HG02884 (cell line): Measurements from ENCODE around the gene POU2AF2.

Experiments used
- ATAC-seq: cut with Tn5 transposase; IDR thresholded peaks from one replicate; pipeline ENCODE4 v1.9.1; 2021; ENCODE audit warnings: mild to moderate bottlenecking, moderate library complexity; ENCODE audit not compliant: unreplicated experiment

POU2AF2 gene

DNA sequence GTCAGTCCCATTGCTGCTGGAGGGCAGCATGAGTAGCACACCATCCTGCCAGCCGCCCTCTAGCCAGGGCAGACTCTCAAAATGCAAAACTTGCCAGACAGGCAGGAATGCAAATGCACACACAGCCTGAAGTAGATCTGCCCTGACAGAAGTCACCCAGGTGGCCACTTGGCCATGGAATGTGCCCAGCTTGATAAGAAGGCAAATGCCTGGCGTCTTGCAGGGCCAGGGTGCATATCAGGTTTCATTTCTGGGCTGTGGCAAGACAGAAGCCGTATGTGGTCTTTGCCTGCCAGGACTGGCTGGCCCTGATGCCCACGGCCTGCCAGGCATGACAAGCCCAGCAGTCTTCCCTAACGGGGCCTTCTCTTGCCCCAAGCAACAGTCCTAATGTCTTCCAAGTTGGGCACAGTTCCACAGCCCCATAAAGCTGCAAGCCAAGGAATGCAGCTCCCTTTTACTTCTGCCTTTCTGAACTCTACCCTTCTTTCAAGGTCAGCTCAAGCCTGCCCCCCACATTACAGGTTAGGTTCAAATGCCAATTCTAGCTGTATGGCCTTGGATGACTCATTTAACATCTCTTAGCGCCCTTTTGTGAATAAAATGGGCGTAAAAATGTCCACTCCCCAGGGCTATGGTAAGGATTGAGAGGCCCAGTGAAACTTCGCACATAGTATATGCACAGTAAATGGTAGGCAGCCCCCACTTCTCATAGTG, 82.5 kb downstream of the POU2AF2 start:
- ATAC-seq, result no peak

DNA sequence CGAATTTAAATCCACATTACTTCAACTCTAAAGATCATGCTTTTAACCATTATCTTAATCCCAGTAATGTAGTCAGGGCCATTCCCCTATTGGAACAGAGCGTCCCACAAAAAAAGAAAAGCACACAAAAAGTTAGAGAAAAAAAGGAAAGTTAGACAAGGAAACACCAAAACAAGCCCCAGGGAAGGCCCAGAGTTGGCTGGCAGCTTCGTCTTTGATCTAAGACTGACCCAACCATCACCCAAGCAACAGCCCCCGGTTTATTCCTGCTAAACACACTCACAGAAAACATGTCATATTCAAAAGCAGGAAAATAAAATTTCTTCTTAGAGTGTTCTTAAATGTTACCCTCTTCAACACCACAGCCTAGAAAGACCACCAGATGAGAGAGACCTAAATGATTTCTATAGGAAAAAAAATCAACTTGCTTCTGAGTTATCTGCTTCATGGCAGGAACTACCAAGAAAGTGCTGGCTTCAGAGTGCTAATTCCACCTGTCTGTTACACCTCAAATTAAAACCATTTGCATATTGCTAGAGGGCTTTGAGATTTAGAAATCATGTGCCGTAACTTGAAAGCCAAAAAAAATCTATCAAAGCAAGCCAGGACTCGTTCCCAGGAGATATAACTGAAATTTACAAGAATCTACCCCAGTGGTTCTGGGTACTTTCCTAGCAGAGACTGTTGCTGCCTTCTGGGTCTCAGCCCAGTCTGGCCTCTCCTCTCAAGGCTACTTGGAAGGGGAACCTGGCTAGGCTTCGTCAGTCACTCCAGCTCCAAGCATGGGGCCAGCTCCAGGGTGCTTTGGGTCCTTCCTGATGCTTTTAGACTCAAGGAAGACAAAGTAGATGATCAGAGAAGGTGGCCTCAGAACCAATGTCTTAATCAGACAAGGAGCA, 84.0 kb downstream of the POU2AF2 start:
- no peak for ATAC-seq

DNA sequence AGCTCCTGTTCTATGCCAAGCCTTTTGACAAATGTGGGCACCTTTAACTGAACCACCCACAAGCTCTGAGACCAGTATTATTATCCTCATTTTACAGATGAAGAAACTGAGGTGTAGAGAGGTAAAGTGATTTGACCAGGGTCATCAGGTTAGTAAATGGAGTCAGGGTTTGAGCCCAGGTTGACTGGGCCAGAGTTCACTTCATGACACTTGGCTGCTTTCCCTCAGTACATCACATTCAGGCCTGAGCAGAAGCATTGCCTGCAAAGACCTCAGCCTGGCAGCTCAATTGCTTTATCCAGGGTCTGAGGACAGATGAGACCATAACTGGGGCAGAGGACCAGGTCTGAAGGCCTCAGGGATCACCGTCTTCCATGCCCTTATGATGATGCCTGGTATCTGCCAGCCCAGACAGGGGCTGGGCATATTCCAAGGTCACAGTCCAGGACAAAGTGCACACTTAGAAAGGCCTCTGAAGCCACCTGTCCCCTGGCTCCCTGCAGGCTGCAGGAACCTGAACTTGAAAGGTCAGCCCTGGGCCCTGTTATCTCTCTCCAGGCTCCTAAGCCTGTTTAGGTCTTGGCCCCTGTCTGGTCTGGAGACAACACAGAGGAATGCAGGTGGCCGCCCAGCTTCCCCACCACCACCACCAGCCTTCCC, 84.8 kb downstream of the POU2AF2 start:
- no peak for ATAC-seq

DNA sequence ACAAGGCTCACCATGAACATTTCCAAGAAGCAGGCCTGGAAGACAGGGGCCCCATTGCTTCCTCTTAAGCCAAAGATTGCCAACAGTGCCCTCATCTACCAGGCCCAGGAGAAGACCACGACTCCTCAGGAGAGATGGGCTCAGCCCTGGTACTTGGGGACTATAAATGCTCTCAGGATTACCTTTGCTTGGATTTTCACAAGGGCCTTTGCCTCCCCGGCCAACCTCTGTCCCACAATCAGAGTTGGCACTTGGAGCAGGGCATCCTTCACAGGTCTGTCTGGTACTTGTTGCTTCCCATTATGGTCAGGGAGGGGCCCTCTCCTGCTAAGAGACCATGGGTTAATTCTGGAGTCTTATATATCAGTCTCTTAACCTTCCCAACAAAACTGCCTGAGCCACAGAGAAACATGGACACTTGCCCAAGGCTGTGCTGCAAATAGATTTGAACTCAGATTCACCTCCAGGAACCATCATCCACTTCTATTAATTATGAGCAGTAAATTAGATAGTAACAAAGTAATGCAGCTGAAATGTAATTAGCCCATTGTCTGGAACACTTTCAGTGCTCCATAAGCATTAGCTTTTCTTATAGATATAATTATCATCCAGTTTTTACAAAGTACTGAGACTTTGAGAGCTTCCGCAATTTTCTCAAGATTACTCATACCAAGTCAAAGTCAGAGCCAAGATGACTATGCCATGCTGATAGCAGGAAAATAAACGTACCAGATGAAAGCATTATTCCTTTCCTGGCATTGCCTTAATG, 86.4 kb downstream of the POU2AF2 start:
- no peak for ATAC-seq

DNA sequence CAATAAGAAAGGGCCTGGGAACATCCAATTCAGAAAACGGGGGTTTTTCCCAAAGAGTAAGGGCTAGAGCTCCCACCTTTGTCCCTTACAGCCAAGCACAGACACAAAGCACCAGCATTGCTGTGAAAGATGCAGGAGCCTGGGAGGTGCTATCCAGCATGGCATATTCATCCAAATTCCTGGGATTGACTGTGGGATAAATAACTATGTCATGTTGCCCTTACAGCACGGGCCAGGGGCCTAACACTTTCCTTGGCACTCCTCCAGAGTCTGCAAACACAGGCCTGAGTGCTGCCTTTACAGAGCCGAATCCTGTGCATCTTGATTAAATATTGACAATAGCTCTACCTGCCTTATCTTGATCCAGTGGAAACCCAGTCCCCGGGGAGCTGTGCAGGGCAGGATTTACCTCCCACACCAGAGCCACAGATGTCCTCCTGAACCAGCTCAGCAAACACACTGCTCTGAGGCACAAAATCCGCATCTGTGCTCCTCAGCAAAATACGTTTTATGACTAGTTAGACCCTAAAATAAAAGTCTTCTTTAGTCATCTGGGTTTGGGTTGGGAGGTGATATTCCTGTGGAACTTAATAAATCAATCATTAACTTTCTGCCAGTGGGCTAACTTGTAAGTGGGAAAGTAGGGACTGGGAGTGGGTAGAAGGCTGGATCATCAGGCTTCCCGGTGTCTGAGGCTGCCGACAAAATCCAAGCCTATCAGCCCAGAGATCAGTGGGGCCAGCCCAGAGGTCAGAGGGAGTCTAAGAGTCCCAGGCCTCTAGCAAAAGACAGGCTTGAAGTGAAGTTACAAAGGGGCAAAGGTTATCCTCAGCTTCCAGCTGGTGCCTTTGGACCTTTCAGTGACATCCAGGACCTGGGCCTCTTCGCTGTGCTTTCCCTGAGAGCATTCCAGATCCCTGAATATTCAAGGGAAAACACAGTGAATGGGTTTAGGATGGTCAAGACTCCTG, 89.3 kb downstream of the POU2AF2 start:
- ATAC-seq, result no peak

DNA sequence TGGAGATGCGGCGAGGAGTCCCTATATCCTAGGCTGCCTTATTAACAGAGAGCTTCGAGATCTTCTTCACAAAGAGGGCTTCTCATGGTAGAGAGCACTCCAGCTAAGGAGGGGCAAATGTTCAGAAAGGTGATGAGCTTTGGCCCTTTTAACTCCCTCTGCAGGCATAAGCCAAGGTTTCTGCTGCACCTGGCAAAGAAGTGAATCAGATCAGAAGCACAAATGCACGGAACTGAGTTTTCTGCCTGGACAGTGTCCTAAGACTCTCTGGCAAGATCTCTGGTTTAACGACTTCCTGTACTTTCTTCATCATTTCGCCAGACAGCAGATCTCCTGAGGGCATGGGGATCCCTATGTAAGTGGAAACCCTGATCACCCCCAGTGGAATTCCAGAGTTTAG, 90.0 kb downstream of the POU2AF2 start:
- ATAC-seq, result no peak
